ENCODE data around the gene BICDL1.

GRCh38 chr12:119942386-119942785 is 46.6 kb upstream of the BICDL1 start:
- TF ChIP-seq CTCF (conservative IDR thresholded peaks at IDR 0.05; ENCODE audit: low read depth, low read length), result no peak
- no peak for TF ChIP-seq EZH2 (IDR thresholded peaks at IDR 0.05; ENCODE audit: borderline replicate concordance, low read depth, low read length, poor library complexity, severe bottlenecking)

Data from A673 (cell line).